OCI-LY3 (cell line): ENCODE measurements around the gene RABL6.
A peak's percentile ranks its signal among the peaks of the same experiment; 100 is the strongest.
"Not testable (repeated sequence)": the region's sequence is repeated elsewhere in the genome, so short reads cannot be mapped to it uniquely, and the experiment has no call there.

ENCODE experiments used
- H2AFZ ChIP-seq: fragments of 200-600, 300-600 bp; shearing (Covaris generic); 2 replicates; pipeline ENCODE4 v1.6.0; 2014; ENCODE audit warnings: antibody characterized with exemption, low read depth, low read length
- H3K27ac ChIP-seq: fragments of 200-600, 300-600 bp; sonication (generic); 2 replicates; pipeline ENCODE4 v1.5.1; 2014; ENCODE audit warnings: mild to moderate bottlenecking, low read length, moderate library complexity, mixed read lengths
- H3K27me3 ChIP-seq: fragments of 200-600, 300-600 bp; sonication (generic); 2 replicates; pipeline ENCODE4 v1.6.1; 2014; ENCODE audit warnings: low read depth, low read length, mixed read lengths
- H3K36me3 ChIP-seq: fragments of 200-600, 300-600 bp; sonication (generic); replicated peaks from 2 replicates; pipeline ENCODE3; 2014; ENCODE audit warnings: low read depth, low read length, mixed read lengths
- H3K4me1 ChIP-seq: fragments of 300-600, 200-600 bp; sonication (generic); 2 replicates; pipeline ENCODE4 v1.6.1; 2014; ENCODE audit warnings: low read length, mixed read lengths
- H3K4me2 ChIP-seq: fragments of 200-600, 300-600 bp; sonication (generic); 2 replicates; pipeline ENCODE4 v1.6.1; 2014; ENCODE audit warnings: low read length, mixed read lengths
- H3K4me3 ChIP-seq: fragments of 300-600, 200-600 bp; sonication (generic); 2 replicates; pipeline ENCODE4 v1.5.1; 2014; ENCODE audit warnings: antibody characterized with exemption, mild to moderate bottlenecking, low read length, moderate library complexity
- H3K79me2 ChIP-seq: fragments of 300-600, 200-600 bp; shearing (Covaris generic); 2 replicates; pipeline ENCODE4 v1.6.1; 2014; ENCODE audit warnings: mild to moderate bottlenecking, low read length, mixed read lengths
- H3K9ac ChIP-seq: fragments of 300-600, 200-600 bp; shearing (Covaris generic); 2 replicates; pipeline ENCODE4 v1.6.0; 2014; ENCODE audit warnings: mild to moderate bottlenecking, low read length, moderate library complexity
- H3K9me3 ChIP-seq: fragments of 200-600, 300-600 bp; shearing (Covaris generic); 2 replicates; pipeline ENCODE4 v1.6.1; 2014; ENCODE audit warnings: low read length, mixed read lengths; ENCODE audit not compliant: insufficient read depth
- H4K20me1 ChIP-seq: fragments of 200-600, 300-600 bp; sonication (generic); 2 replicates; pipeline ENCODE4 v1.6.1; 2016; ENCODE audit warnings: low read length, mixed read lengths; ENCODE audit not compliant: insufficient read depth
- CTCF ChIP-seq: fragments of 200-600, 300-600 bp; sonication (generic); IDR thresholded peaks from 2 replicates; pipeline ENCODE4 v1.5.1; 2014; ENCODE audit warnings: antibody characterized with exemption, low read length, low read depth
- EZH2phosphoT487 ChIP-seq: fragments of 200-600 bp; shearing (Covaris generic); IDR thresholded peaks from 2 replicates; pipeline ENCODE4 v1.6.1; 2018; ENCODE audit warnings: antibody characterized with exemption, mixed run types, low read depth

Gene RABL6

GRCh38 chr9:136865768-136866103 lies 58.0 kb downstream of the RABL6 start:
- Histone ChIP-seq H3K4me3 (peak overlapping the region; percentile 97), H4K20me1 (peaks cover 4% of the 10 kb centered on the region; the same call in 1 of the 2 replicates), H2AFZ (no peak overlapping the region; the same call in 1 of the 2 replicates), H3K79me2 (peaks cover 27% of the 10 kb centered on the region), H3K36me3 (peaks cover 34% of the 10 kb centered on the region), H3K4me1 (peaks cover 8% of the 10 kb centered on the region; the same call in 1 of the 2 replicates), H3K27ac (peak overlapping the region; percentile 54; the same call in 1 of the 2 replicates), H3K9me3 (peaks cover 5% of the 10 kb centered on the region; the same call in 1 of the 2 replicates), H3K4me2 (peak overlapping the region; percentile 82), H3K27me3 (no peaks in the 10 kb centered on the region), H3K9ac (peak overlapping the region; percentile 93)
- TF ChIP-seq EZH2phosphoT487: no peak

GRCh38 chr9:136866898-136867421 lies 59.2 kb downstream of the RABL6 start:
- not testable (repeated sequence) for H4K20me1 ChIP-seq, H3K27ac ChIP-seq, H3K9me3 ChIP-seq, H3K4me1 ChIP-seq, H3K27me3 ChIP-seq, H2AFZ ChIP-seq
- peak overlapping the region; percentile 58 for H3K4me2 ChIP-seq
- peaks cover 27% of the 10 kb centered on the region for H3K79me2 ChIP-seq
- peaks cover 30% of the 10 kb centered on the region for H3K36me3 ChIP-seq
- peak overlapping the region; percentile 53; the same call in 1 of the 2 replicates for H3K9ac ChIP-seq
- H3K4me3 ChIP-seq: peak overlapping the region; percentile 97

- Histone ChIP-seq H3K4me3 (no peak overlapping the region), H3K4me1 (peaks cover 8% of the 10 kb centered on the region; the same call in 1 of the 2 replicates), H3K27ac (no peak overlapping the region), H3K9ac (no peak overlapping the region), H3K79me2 (peaks cover 27% of the 10 kb centered on the region), H3K27me3 (no peaks in the 10 kb centered on the region), H3K4me2 (no peak overlapping the region), H3K9me3 (peaks cover 6% of the 10 kb centered on the region; the same call in 1 of the 2 replicates), H2AFZ (no peak overlapping the region), H3K36me3 (peaks cover 30% of the 10 kb centered on the region), H4K20me1 (peaks cover 4% of the 10 kb centered on the region; the same call in 1 of the 2 replicates)
- TF ChIP-seq CTCF (no peak), EZH2phosphoT487 (no peak)
Measured at GRCh38 chr9:136867480-136867879, 59.7 kb downstream of the RABL6 start.

- Histone ChIP-seq H3K79me2 (peaks cover 27% of the 10 kb centered on the region), H3K27ac (no peak overlapping the region), H3K9ac (no peak overlapping the region), H3K9me3 (peaks cover 10% of the 10 kb centered on the region; the same call in 1 of the 2 replicates), H3K4me1 (peaks cover 8% of the 10 kb centered on the region; the same call in 1 of the 2 replicates), H4K20me1 (peaks cover 4% of the 10 kb centered on the region; the same call in 1 of the 2 replicates), H2AFZ (no peak overlapping the region), H3K4me3 (no peak overlapping the region), H3K36me3 (peaks cover 30% of the 10 kb centered on the region), H3K27me3 (no peaks in the 10 kb centered on the region), H3K4me2 (no peak overlapping the region)
- TF ChIP-seq CTCF (no peak), EZH2phosphoT487 (no peak)
Measured at GRCh38 chr9:136867917-136868316, 60.2 kb downstream of the RABL6 start.

- Histone ChIP-seq H3K4me2 (no peak overlapping the region), H4K20me1 (peaks cover 4% of the 10 kb centered on the region; the same call in 1 of the 2 replicates), H3K36me3 (peaks cover 23% of the 10 kb centered on the region), H3K4me1 (peaks cover 8% of the 10 kb centered on the region; the same call in 1 of the 2 replicates), H3K27me3 (no peaks in the 10 kb centered on the region), H3K27ac (no peak overlapping the region), H3K4me3 (no peak overlapping the region), H2AFZ (no peak overlapping the region), H3K9ac (no peak overlapping the region), H3K79me2 (peaks cover 26% of the 10 kb centered on the region), H3K9me3 (peaks cover 11% of the 10 kb centered on the region; the same call in 1 of the 2 replicates)
- TF ChIP-seq CTCF (no peak), EZH2phosphoT487 (no peak)
Measured at GRCh38 chr9:136868644-136869043, 60.9 kb downstream of the RABL6 start.

GRCh38 chr9:136869611-136870010 lies 61.9 kb downstream of the RABL6 start:
- not testable (repeated sequence) for H3K27ac ChIP-seq, H3K4me2 ChIP-seq, H3K9ac ChIP-seq, H3K27me3 ChIP-seq, H3K4me3 ChIP-seq, H2AFZ ChIP-seq, H4K20me1 ChIP-seq, H3K4me1 ChIP-seq
- Histone ChIP-seq H3K36me3 (peaks cover 17% of the 10 kb centered on the region), H3K79me2 (peaks cover 19% of the 10 kb centered on the region), H3K9me3 (peaks cover 11% of the 10 kb centered on the region; the same call in 1 of the 2 replicates)
